Measurements from ENCODE around the gene RNF44. TPM values are rescaled to one million over a fixed set of nuclear protein-coding genes. Genes with fewer than 3 reads are reported as not detected.

The RNF44 gene
- total RNA-seq, 1 experiment from 2014 or later: 172 TPM

GRCh38 chr5:176559683-176560082 is 22.5 kb upstream of the RNF44 start:
- Histone ChIP-seq H2BK5ac (ENCODE audit: insufficient read length, low read length) (no peak overlapping the region), H3T11ph (ENCODE audit: low read length) (no peak overlapping the region), H3K27ac (ENCODE audit: insufficient read length, low read depth, low read length) (no peak overlapping the region), H3K4ac (ENCODE audit: low read depth, low read length) (no peak overlapping the region), H4K91ac (ENCODE audit: insufficient read length, low read depth, low read length) (no peak overlapping the region), H2AK5ac (ENCODE audit: insufficient read length, low read length) (no peak overlapping the region), H3K14ac (ENCODE audit: insufficient read depth, low read length) (no peak overlapping the region), H3K79me1 (ENCODE audit: insufficient read depth, low read depth, low read length, poor library complexity, severe bottlenecking) (no peaks in the 10 kb centered on the region), H3K4me2 (ENCODE audit: insufficient read depth, insufficient read length, low read length) (no peak overlapping the region), H2BK120ac (ENCODE audit: low read depth, low read length, poor library complexity, severe bottlenecking) (no peak overlapping the region), H2BK12ac (ENCODE audit: insufficient read length, low read depth, low read length) (no peak overlapping the region), H2BK15ac (ENCODE audit: low read depth, low read length) (no peak overlapping the region), H2BK20ac (ENCODE audit: low read depth, low read length, poor library complexity, severe bottlenecking) (no peak overlapping the region), H3K79me2 (ENCODE audit: insufficient read depth, low read length) (no peaks in the 10 kb centered on the region), H3K18ac (ENCODE audit: insufficient read length, low read depth, low read length) (no peak overlapping the region), H2AFZ (ENCODE audit: low read length) (no peak overlapping the region), H3K4me1 (ENCODE audit: insufficient read depth, low read length) (no peaks in the 10 kb centered on the region), H3K23me2 (ENCODE audit: insufficient read length, low read depth, low read length, poor library complexity, severe bottlenecking) (no peaks in the 10 kb centered on the region), H3K27me3 (ENCODE audit: insufficient read depth, low read length) (no peaks in the 10 kb centered on the region), H3K56ac (ENCODE audit: insufficient read length, low read depth, low read length) (no peak overlapping the region), H3K9ac (ENCODE audit: extremely low read depth, insufficient read length, low read length) (no peak overlapping the region), H4K8ac (replicated peaks; ENCODE audit: insufficient read length, low read depth, low read length) (no peak overlapping the region), H3K23ac (ENCODE audit: insufficient read length, low read depth, low read length) (no peak overlapping the region), H4K5ac (ENCODE audit: insufficient read length, low read depth, low read length) (no peak overlapping the region), H4K20me1 (ENCODE audit: control insufficient read depth, insufficient read depth, insufficient read length) (no peaks in the 10 kb centered on the region), H3K9me3 (ENCODE audit: control insufficient read depth, low read depth, low read length) (no peaks in the 10 kb centered on the region)
- no peak for DNase-seq
- WGBS (ENCODE audit: extremely low coverage, insufficient read length, low lambda C conversion rate): no CpG with 5 or more reads among the region's 5 CpGs
- Mint-ChIP-seq H3K4me3 (no peak overlapping the region), H3K4me1 (peaks cover 17 to 18% of the 10 kb centered on the region in 2 experiments), H3K27me3 (ENCODE audit: low read depth) (peaks cover 5% of the 10 kb centered on the region; the same call in 1 of the 2 replicates), H3K9me3 (peaks cover 0 to 4% of the 10 kb centered on the region in 2 experiments; a peak in 3 of 5 replicates), H3K27ac (no peak overlapping the region), H3K36me3 (ENCODE audit: insufficient read depth in 1 of 3, low read depth in 3 of 3) (no peaks in the 10 kb centered on the region; a peak in 1 of 7 replicates)
- TF ChIP-seq CTCF (conservative IDR thresholded peaks at IDR 0.05): peak; percentile 37; the same call in 2 of the 3 replicates

Data from H9 (cell line).